Activated CD8-positive, alpha-beta T cell treated with anti-CD3 and anti-CD28 coated beads, Interleukin-2, amount 10 ng/mL, durations not matched to agents 7 days and 5 days (primary cell): Measurements from ENCODE around the gene JMJD6. TPM values are rescaled to one million over a fixed set of nuclear protein-coding genes. Genes with fewer than 3 reads are reported as not detected.
A peak's percentile ranks its signal among the peaks of the same experiment; 100 is the strongest.

Experiments used
- ATAC-seq: fragments of 150-1000 bp; cut with Tn5 transposase; one replicate; pipeline ENCODE4 v1.10.0; 2021; ENCODE audit warnings: moderate library complexity
- CTCF ChIA-PET: fragments of 350-600 bp; sonication (Branson Sonifier 250); formaldehyde crosslinking; loops from one replicate; lab custom pipeline; 2021; ENCODE audit warnings: antibody characterized with exemption; lab: Charles Lee
- POLR2A ChIA-PET: fragments of 350-600 bp; sonication (Branson Sonifier 250); formaldehyde crosslinking; loops from one replicate; lab custom pipeline; 2021; ENCODE audit warnings: antibody characterized with exemption; lab: Charles Lee
- DNase-seq: peaks from one replicate; pipeline ENCODE4 v3.0.0-alpha.2; 2020
- H3K27ac Mint-ChIP-seq: one replicate; pipeline ENCODE4 v1.8.0; 2021; ENCODE audit warnings: mild to moderate bottlenecking, mixed read lengths
- H3K27me3 Mint-ChIP-seq: one replicate; pipeline ENCODE4 v1.8.0; 2021; ENCODE audit warnings: low read depth, mixed read lengths
- H3K36me3 Mint-ChIP-seq: one replicate; pipeline ENCODE4 v1.8.0; 2021; ENCODE audit warnings: low read depth, mixed read lengths
- H3K4me1 Mint-ChIP-seq: one replicate; pipeline ENCODE4 v1.8.0; 2021; ENCODE audit warnings: low read depth, mixed read lengths
- H3K4me3 Mint-ChIP-seq: one replicate; pipeline ENCODE4 v1.8.0; 2021; ENCODE audit warnings: mild to moderate bottlenecking, mixed read lengths
- H3K9me3 Mint-ChIP-seq: one replicate; pipeline ENCODE4 v1.8.0; 2022; ENCODE audit warnings: mixed read lengths; ENCODE audit not compliant: insufficient read depth
- total RNA-seq, 2 experiments: library from RNA; stranded (reverse); gene quantifications; one replicate each; pipeline ENCODE4 v1.2.3, GENCODE V29; 2021

The JMJD6 gene
- 10 to 100 TPM; 59.3 to 61.2 TPM for total RNA-seq

DNA sequence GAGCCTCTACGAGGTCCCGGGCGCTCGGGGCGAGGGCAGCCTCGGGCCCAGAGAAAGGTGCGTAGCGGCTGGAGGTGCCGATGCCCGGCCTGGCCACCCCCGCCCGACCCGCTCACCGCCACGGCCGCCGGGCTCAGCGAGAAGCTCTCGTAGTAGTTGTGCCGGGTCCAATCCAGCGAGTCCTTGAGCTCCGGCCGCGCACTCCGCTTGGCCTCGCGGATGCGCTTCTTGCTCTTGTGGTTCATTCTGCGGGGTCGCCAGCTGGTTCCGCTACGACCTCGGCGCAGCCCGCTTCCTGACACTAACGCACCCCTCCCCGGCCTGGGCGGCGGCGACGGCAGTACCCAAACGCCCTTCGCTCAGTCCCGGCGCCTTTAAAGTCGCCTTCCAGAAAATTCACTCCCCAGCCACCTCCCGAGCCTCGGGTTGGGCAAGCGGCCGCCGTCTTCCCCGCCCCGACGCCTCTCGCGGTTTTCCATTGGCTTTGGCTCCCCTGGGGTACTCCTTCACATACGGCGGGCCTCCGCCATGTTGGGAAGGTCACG is at the start of gene JMJD6:
JMJD6 (minus strand) TSS at position 376 of the 545 bp plus-strand sequence; CDS start at position 245, 131 bp downstream.
- ATAC-seq (peak; percentile 86), DNase-seq (peak; percentile 97)
- Mint-ChIP-seq H3K4me1 (peaks cover 64% of the 10 kb centered on the region), H3K9me3 (no peaks in the 10 kb centered on the region), H3K36me3 (peaks cover 65% of the 10 kb centered on the region), H3K27me3 (no peaks in the 10 kb centered on the region), H3K27ac (peak within 1 kb of the TSS; percentile 96), H3K4me3 (peak within 1 kb of the TSS; percentile 97)
- POLR2A ChIA-PET = interaction anchor here (0.9 to 9.5 kb wide), 5 partner anchors 10 to 164 kb away, joined by 3 to 160 read pairs (median 3); partner anchors contain the start of genes MFSD11 and SRSF2
- CTCF ChIA-PET = interaction anchor here (1.0 to 8.3 kb wide), 4 partner anchors 12 to 168 kb away, joined by 3 to 126 read pairs (median 12); partner anchors contain the start of genes MFSD11 and SRSF2

DNA sequence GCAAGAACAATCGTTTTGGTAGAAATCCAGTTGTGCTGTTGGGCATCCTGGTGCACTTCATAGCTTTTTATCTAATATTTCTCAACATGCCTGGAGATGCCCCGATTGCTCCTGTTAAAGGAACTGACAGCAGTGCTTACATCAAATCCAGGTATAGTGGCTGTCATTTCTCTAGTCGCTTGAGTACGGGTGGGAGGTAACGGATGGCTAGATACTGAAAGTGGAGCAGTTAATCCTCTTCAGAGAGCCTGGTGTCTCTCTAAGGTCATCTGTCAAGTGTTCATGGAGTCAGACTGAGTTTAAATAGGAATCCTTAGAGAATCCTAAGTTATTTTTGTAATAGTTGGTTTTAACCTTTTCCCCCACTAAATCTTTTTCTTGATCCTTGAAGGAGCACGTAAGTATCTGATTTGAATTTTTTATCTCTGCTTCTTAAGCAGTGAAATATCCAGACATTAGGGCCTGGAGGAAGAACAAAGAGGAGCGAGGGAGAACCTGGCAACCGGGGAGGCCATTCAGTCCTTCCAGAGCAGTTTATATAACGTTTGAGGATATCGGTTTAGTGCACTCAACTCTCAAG is 48.7 kb upstream of the JMJD6 start:
- CTCF ChIA-PET = interaction anchor here (1.9 kb wide), 1 partner anchor 62 kb away, joined by 4 read pairs; no protein-coding TSS in a partner anchor
- Mint-ChIP-seq H3K27me3 (no peaks in the 10 kb centered on the region), H3K9me3 (no peaks in the 10 kb centered on the region), H3K4me1 (peaks cover 26% of the 10 kb centered on the region), H3K36me3 (peaks cover 46% of the 10 kb centered on the region), H3K4me3 (no peak overlapping the region), H3K27ac (no peak overlapping the region)
- DNase-seq (no peak), ATAC-seq (no peak)
- POLR2A ChIA-PET = no interaction called here

DNA sequence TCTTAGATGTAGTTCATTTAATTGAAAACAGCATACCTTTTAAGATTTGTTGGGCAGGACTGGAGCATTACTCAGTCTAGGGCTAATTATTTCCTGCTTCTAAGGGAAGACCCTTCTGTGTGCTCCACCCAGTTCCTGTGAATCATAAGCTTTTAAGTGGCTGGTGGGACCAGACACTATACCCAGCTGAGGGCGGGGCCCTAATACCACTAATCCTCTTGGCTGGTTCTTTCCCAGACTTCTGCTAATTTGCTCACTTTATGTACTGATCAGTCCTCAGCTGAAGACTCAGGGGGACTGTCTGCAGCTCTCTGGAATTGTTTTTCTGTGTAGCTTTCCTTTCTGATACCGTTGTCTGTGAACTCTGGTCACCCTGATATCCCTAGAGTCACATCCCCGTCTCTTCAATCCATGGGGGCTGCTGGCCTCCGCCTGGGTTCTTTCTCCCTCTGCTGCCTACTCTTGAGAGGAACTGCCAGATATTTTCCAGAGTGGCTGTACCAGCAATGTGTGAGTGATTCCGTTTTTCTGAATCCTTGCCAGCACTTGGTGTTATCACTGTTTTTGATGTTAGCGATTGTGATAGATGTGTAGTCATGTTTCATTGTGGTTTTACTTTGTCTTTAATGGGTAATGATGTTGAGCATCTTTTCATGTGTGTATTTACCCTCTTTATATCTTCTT is 46.6 kb upstream of the JMJD6 start:
- Mint-ChIP-seq H3K27me3 (no peaks in the 10 kb centered on the region), H3K36me3 (peaks cover 49% of the 10 kb centered on the region), H3K27ac (peak overlapping the region; percentile 81), H3K4me3 (peak overlapping the region; percentile 73), H3K4me1 (peaks cover 26% of the 10 kb centered on the region), H3K9me3 (no peaks in the 10 kb centered on the region)
- CTCF ChIA-PET = interaction anchor here (0.7 to 1.6 kb wide), 8 partner anchors 13 to 314 kb away, joined by 3 to 6 read pairs (median 4); partner anchors contain the start of gene MGAT5B
- POLR2A ChIA-PET = interaction anchor here (1.0 to 1.2 kb wide), 3 partner anchors 9 to 45 kb away, joined by 3 to 13 read pairs (median 4); partner anchors contain the start of genes MFSD11 and SRSF2
- DNase-seq (peak; percentile 58), ATAC-seq (peak; percentile 100)

DNA sequence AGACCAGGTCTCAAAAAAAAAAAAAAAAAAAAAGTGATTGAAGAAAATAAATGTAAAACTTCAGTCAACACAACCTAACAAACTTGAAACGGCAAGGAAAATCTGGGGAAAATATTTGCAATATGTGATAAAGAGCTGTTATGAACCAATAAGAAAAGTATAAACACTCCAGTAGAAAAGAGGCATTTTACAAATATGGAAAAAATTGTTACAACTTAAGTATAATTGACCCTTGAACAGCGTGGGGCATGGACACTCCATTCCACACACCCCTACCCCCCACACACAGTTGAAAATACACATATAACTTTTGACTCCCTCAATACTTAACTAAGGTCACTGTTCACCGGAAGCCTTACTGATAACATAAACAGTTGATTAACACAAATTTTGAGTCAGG is 32.2 kb upstream of the JMJD6 start:
- H3K4me1 Mint-ChIP-seq = peaks cover 7% of the 10 kb centered on the region
- H3K4me3 Mint-ChIP-seq = no peak overlapping the region
- DNase-seq (no peak), ATAC-seq (no peak)
- no peaks in the 10 kb centered on the region for H3K27me3 Mint-ChIP-seq
- no peaks in the 10 kb centered on the region for H3K9me3 Mint-ChIP-seq
- ChIA-PET POLR2A (no interaction called here), CTCF (no interaction called here)
- peaks cover 21% of the 10 kb centered on the region for H3K36me3 Mint-ChIP-seq
- no peak overlapping the region for H3K27ac Mint-ChIP-seq

DNA sequence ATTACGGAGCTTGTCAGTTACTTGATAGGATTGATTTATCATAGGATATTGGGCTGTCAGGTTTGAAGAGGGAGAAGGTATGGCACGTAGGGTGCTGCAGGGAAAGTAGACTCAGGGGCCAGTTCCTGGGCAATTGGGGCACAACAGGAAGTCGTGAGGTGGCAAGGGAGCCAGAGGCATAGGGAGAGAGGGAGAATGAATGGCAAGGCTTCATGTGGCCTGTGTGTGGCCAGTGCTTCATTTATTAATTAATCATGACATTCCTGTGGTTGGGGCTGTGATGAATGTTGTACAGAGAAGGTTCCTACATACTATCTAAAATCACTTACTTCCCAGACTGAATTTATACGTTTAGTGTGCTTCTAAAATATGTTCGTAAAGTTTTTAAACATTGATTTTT is 30.9 kb upstream of the JMJD6 start:
- peaks cover 20% of the 10 kb centered on the region for H3K4me1 Mint-ChIP-seq
- H3K27me3 Mint-ChIP-seq = no peaks in the 10 kb centered on the region
- no peaks in the 10 kb centered on the region for H3K9me3 Mint-ChIP-seq
- H3K4me3 Mint-ChIP-seq = no peak overlapping the region
- DNase-seq (no peak), ATAC-seq (no peak)
- CTCF ChIA-PET = no interaction called here
- H3K36me3 Mint-ChIP-seq = peaks cover 25% of the 10 kb centered on the region
- POLR2A ChIA-PET = interaction anchor here (0.9 kb wide), 1 partner anchor 20 kb away, joined by 3 read pairs; the partner anchor contains the start of genes MFSD11 and SRSF2
- H3K27ac Mint-ChIP-seq = no peak overlapping the region

DNA sequence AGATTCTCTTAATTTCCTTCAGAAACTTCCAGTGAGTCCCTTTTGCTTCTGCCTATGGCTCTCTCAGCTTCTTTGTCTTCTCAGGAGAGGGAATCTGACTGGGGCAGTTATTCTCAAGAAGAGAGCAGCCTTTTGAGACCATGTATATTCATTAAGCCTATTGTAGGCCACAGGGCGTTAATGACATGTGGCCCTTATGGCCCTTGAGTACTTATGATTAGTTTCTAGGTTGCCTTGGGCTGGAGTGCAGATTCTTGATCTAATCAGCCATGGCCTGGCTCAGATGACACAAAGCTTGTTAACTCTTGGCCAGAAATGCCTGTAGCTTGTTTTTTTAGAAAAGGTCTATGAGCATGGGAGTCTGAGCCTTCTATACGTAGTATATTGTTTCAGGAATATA is 28.9 kb upstream of the JMJD6 start:
- peaks cover 23% of the 10 kb centered on the region for H3K4me1 Mint-ChIP-seq
- ChIA-PET CTCF (no interaction called here), POLR2A (interaction anchor here (1.0 kb wide), 1 partner anchor 18 kb away, joined by 4 read pairs; the partner anchor contains the start of gene SRSF2)
- H3K4me3 Mint-ChIP-seq = no peak overlapping the region
- no peaks in the 10 kb centered on the region for H3K27me3 Mint-ChIP-seq
- ATAC-seq (no peak), DNase-seq (no peak)
- H3K36me3 Mint-ChIP-seq = peaks cover 29% of the 10 kb centered on the region
- H3K9me3 Mint-ChIP-seq = no peaks in the 10 kb centered on the region
- no peak overlapping the region for H3K27ac Mint-ChIP-seq

DNA sequence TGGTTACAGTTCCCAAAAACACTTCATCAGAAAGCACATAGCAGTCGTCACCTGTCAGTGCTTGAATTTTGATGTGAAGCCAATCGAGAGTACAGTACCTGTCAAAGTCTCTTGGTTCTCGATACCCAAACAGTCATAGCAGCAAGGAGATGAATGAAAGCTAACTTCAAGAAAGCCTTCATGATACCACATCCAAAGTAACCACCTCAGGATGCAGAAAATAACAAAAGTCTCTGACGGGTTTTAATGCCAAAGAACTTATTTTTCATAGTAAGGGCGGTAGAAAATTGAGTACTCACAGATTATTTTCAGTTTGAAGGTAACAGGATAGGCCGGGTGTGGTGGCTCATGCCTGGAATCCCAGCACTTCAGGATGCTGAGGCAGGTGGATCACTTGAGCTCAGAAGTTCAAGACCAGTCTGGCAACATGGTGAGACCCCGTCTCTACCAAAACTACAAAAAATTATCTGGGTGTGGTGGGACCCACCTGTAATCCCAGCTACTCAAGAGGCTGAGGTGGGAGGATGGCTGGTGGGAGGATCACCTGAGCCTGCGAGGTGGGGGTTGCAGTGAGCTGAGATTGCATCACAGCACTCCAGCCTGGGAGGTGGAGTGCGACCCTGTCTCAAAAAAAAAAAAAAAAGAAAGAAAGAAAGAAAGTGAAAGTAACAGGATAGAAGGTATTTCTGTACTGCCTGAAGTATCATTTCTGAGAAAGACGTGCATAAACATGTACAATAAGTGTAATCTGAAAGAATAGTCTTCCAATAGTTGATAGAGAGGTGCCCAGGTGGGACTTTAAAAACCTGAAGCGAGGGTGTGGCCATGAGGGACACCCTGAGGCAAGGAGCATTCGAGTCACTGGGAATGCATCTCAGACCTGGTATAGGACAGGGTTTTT is 26.9 kb upstream of the JMJD6 start:
- DNase-seq (no peak), ATAC-seq (peak; percentile 63)

DNA sequence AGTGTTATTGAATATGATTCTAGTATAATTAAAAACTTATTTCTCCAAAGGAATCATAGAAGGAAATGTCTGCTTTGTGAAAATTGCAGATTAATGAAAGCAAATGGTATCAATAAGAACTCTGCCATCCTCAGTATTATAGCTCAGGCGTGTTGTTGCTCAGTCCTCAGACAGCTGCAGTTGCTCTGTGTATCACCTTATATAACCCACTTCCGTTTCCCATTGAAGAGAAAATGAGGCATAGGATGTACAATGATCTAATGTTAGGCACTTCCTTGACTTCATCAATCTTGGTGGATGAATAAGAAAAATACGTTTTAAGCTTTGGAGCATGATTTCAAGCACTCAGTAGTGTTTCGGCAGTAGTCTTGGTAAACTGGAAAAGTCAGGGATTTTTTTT is 25.6 kb upstream of the JMJD6 start:
- H3K9me3 Mint-ChIP-seq = no peaks in the 10 kb centered on the region
- ChIA-PET POLR2A (interaction anchor here (0.6 to 2.5 kb wide), 2 partner anchors 14 to 37 kb away, joined by 3 to 37 read pairs; partner anchors contain the start of genes MFSD11 and SRSF2), CTCF (interaction anchor here (1.0 kb wide), 1 partner anchor 13 kb away, joined by 3 read pairs; no protein-coding TSS in a partner anchor)
- no peaks in the 10 kb centered on the region for H3K27me3 Mint-ChIP-seq
- H3K27ac Mint-ChIP-seq = peak overlapping the region; percentile 78
- H3K36me3 Mint-ChIP-seq = peaks cover 30% of the 10 kb centered on the region
- peaks cover 23% of the 10 kb centered on the region for H3K4me1 Mint-ChIP-seq
- ATAC-seq (peak; percentile 56), DNase-seq (no peak)
- H3K4me3 Mint-ChIP-seq = peak overlapping the region; percentile 48

More for the DNA sequence above, 26.9 kb upstream of the JMJD6 start:
- H3K27me3 Mint-ChIP-seq = no peaks in the 10 kb centered on the region
- H3K27ac Mint-ChIP-seq = peak overlapping the region; percentile 96
- ChIA-PET POLR2A (interaction anchor here (1.2 to 2.5 kb wide), 2 partner anchors 15 to 26 kb away, joined by 6 to 37 read pairs; partner anchors contain the start of genes MFSD11 and SRSF2), CTCF (interaction anchor here (1.0 to 1.3 kb wide), 2 partner anchors 15 to 40 kb away, joined by 4 to 6 read pairs; partner anchors contain the start of gene MFSD11)
- H3K9me3 Mint-ChIP-seq = no peaks in the 10 kb centered on the region
- peak overlapping the region; percentile 85 for H3K4me3 Mint-ChIP-seq
- peaks cover 23% of the 10 kb centered on the region for H3K4me1 Mint-ChIP-seq
- peaks cover 37% of the 10 kb centered on the region for H3K36me3 Mint-ChIP-seq

DNA sequence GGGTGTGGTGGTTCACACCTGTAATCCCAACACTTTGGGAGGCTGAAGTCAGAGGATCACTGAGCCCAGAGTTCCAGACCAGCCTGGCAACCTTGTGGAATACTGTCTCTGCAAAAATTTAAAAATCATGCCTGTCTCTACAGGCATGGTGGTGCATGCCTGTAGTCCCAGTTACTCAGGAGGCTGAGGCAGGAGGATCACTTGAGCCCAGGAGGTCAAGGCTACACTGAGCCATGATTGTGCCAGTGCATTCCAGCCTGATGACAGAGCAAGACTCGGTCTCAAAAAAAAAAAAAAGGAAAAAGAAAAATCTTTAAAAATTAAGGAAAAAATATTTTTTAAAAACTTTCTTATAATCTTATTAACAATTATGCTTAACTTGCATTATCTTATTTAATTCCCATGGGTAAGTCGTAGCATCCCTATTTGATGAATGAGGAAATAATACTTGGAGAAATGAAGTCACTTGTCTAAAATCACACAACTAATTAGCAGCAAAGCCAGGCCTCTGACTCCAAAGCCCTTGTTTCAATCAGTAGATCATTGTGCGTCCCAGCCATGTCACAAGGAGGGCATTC is 25.1 kb upstream of the JMJD6 start:
- H3K27ac Mint-ChIP-seq = no peak overlapping the region
- H3K9me3 Mint-ChIP-seq = no peaks in the 10 kb centered on the region
- DNase-seq = no peak
- H3K4me3 Mint-ChIP-seq = no peak overlapping the region
- POLR2A ChIA-PET = interaction anchor here (2.5 kb wide), 1 partner anchor 14 kb away, joined by 37 read pairs; the partner anchor contains the start of genes MFSD11 and SRSF2
- ATAC-seq = no peak
- peaks cover 29% of the 10 kb centered on the region for H3K36me3 Mint-ChIP-seq
- CTCF ChIA-PET = interaction anchor here (1.0 kb wide), 1 partner anchor 12 kb away, joined by 3 read pairs; no protein-coding TSS in a partner anchor
- H3K27me3 Mint-ChIP-seq = no peaks in the 10 kb centered on the region
- peaks cover 23% of the 10 kb centered on the region for H3K4me1 Mint-ChIP-seq

DNA sequence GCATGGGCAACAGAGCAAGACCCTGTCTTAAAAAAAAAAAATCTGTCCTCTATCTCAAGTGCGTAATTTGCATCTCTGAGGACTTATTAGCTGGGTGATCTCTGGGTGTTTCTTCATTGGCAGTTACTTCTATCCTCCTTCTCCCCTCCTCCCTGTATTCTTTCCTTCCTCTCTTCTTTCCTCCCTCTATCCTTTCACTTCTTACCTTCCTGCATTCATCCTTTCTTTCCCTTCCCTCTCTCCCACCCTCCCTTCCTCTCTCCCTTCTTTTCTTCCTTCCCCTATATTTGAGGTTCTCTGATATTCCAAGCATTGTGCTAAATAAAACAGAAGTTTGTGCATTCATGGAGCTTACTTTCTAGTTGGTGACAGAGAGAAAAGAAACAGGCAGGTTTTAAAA is 22.3 kb upstream of the JMJD6 start:
- POLR2A ChIA-PET = interaction anchor here (3.5 kb wide), 1 partner anchor 11 kb away, joined by 26 read pairs; the partner anchor contains the start of genes MFSD11 and SRSF2
- CTCF ChIA-PET = interaction anchor here (1.6 kb wide), 1 partner anchor 9 kb away, joined by 3 read pairs; no protein-coding TSS in a partner anchor
- no peaks in the 10 kb centered on the region for H3K9me3 Mint-ChIP-seq
- H3K4me3 Mint-ChIP-seq = no peak overlapping the region
- peaks cover 22% of the 10 kb centered on the region for H3K4me1 Mint-ChIP-seq
- ATAC-seq = no peak
- H3K27me3 Mint-ChIP-seq = no peaks in the 10 kb centered on the region
- no peak overlapping the region for H3K27ac Mint-ChIP-seq
- peaks cover 41% of the 10 kb centered on the region for H3K36me3 Mint-ChIP-seq
- DNase-seq = no peak
